ENCODE results near the gene CYGB. TPM values are rescaled to one million over a fixed set of nuclear protein-coding genes. Genes with fewer than 3 reads are reported as not detected.

Gene CYGB
- total and polyA plus RNA-seq, 9 of the 15 experiments (the other 6 are each of a cell fraction or from before 2014, with no cell fraction given), result 0.08 to 0.95 (median 0.18) TPM; not detected in 5

GRCh38 chr17:76547183-76547641 lies 9.7 kb upstream of the CYGB start (continued):
- TF ChIP-seq ATF7 (IDR thresholded peaks at IDR 0.05) (peak; percentile 38; the same call in 1 of the 2 replicates), ZNF134 (CRISPR knock-in tag; conservative IDR thresholded peaks at IDR 0.05) (no peak), ZNF740 (CRISPR knock-in tag; IDR thresholded peaks at IDR 0.05) (no peak), ZNF740 (tag; IDR thresholded peaks at IDR 0.05) (no peak), ZNF431 (CRISPR knock-in tag; IDR thresholded peaks at IDR 0.05) (no peak), DEAF1 (CRISPR knock-in tag; IDR thresholded peaks at IDR 0.05) (peak; percentile 62), RCOR1 (IDR thresholded peaks at IDR 0.05; ENCODE audit: borderline replicate concordance in 1 of 2, low read depth in 2 of 2, low read length in 2 of 2) (0 out of 4 replicates have a peak, but pooled peaks of 1 of the 2 experiments have one; percentile 12), L3MBTL2 (IDR thresholded peaks at IDR 0.05) (no peak), RAD21 (CRISPR knock-in tag; conservative IDR thresholded peaks at IDR 0.05 in 1 of 2, IDR thresholded peaks at IDR 0.05 in 1 of 2) (peak; percentile 72 to 90), NONO (IDR thresholded peaks at IDR 0.05; ENCODE audit: low read depth in 2 of 2, low read length in 1 of 2) (no peak), CTCF (IDR thresholded peaks at IDR 0.05 in 2 of 3, conservative IDR thresholded peaks at IDR 0.05 in 1 of 3; ENCODE audit: insufficient read depth in 2 of 3, low read depth in 1 of 3, low read length in 3 of 3) (peak; percentile 84 to 88 (median 86)), PYGO2 (tag; IDR thresholded peaks at IDR 0.05) (no peak)

All from K562 (cell line).